ENCODE measurements around the gene PCSK4. TPM values are rescaled to one million over a fixed set of nuclear protein-coding genes. Genes with fewer than 3 reads are reported as not detected.

Gene PCSK4
- total RNA-seq, 1 experiment from 2014 or later: 6.4 TPM

DNA sequence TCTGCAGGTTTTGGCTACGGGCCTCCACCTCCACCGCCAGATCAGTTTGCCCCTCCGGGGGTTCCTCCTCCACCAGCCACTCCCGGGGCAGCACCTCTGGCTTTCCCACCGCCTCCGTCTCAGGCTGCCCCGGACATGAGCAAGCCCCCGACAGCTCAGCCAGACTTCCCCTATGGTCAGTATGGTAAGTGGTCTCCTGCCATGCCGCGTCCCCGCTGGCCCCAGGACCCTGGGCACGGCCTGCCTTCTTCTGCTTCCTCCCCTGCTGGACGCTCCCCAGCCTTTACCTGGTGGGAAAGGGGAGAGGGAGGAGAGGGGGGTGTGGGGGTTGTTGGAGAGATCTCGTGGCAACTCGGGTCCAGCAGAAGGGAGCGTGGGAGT, 57.7 kb downstream of the PCSK4 start:
- Mint-ChIP-seq H3K9me3 (ENCODE audit: unreplicated experiment) (no peaks in the 10 kb centered on the region), H3K4me1 (ENCODE audit: low read depth, unreplicated experiment) (no peaks in the 10 kb centered on the region), H3K36me3 (ENCODE audit: insufficient read depth, unreplicated experiment) (peaks cover 79% of the 10 kb centered on the region), H3K27me3 (ENCODE audit: insufficient read depth, unreplicated experiment) (no peaks in the 10 kb centered on the region), H3K27ac (ENCODE audit: unreplicated experiment) (peak overlapping the region; percentile 35), H3K4me3 (ENCODE audit: unreplicated experiment) (no peak overlapping the region)
- POLR2A ChIA-PET: no interaction called here
- H3K4me3 ChIP-seq (ENCODE audit: low read depth, low read length): no peak overlapping the region
- no peaks in the 10 kb centered on the region for H3K27me3 ChIP-seq (replicated peaks; ENCODE audit: control insufficient read depth, insufficient read depth, low read length)
- 0 out of 2 replicates have a peak, but pooled peaks cover under 1% of the 10 kb centered on the region for H3K4me1 ChIP-seq
- TF ChIP-seq, protein P1, sequence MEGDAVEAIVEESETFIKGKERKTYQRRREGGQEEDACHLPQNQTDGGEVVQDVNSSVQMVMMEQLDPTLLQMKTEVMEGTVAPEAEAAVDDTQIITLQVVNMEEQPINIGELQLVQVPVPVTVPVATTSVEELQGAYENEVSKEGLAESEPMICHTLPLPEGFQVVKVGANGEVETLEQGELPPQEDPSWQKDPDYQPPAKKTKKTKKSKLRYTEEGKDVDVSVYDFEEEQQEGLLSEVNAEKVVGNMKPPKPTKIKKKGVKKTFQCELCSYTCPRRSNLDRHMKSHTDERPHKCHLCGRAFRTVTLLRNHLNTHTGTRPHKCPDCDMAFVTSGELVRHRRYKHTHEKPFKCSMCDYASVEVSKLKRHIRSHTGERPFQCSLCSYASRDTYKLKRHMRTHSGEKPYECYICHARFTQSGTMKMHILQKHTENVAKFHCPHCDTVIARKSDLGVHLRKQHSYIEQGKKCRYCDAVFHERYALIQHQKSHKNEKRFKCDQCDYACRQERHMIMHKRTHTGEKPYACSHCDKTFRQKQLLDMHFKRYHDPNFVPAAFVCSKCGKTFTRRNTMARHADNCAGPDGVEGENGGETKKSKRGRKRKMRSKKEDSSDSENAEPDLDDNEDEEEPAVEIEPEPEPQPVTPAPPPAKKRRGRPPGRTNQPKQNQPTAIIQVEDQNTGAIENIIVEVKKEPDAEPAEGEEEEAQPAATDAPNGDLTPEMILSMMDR (IDR thresholded peaks at IDR 0.05; ENCODE audit: insufficient read depth in 1 of 2, low read depth in 1 of 2, low read length in 1 of 2, severe bottlenecking in 1 of 2, unreplicated experiment in 1 of 2): no peak
- CTCF ChIA-PET: interaction anchor here (0.6 kb wide), 1 partner anchor 120 kb away, joined by 4 read pairs; no protein-coding TSS in a partner anchor
- no peaks in the 10 kb centered on the region for H3K9me3 ChIP-seq
- no TSS peak for BruUV-seq (replicated peaks)
- H3K36me3 ChIP-seq (ENCODE audit: control insufficient read depth, insufficient read depth, low read length): no peaks in the 10 kb centered on the region; the same call in 1 of the 2 replicates
- intact Hi-C loops (cut with micrococcal nuclease; ENCODE audit: unreplicated experiment): no loop called here
- no peak for DNase-seq

DNA sequence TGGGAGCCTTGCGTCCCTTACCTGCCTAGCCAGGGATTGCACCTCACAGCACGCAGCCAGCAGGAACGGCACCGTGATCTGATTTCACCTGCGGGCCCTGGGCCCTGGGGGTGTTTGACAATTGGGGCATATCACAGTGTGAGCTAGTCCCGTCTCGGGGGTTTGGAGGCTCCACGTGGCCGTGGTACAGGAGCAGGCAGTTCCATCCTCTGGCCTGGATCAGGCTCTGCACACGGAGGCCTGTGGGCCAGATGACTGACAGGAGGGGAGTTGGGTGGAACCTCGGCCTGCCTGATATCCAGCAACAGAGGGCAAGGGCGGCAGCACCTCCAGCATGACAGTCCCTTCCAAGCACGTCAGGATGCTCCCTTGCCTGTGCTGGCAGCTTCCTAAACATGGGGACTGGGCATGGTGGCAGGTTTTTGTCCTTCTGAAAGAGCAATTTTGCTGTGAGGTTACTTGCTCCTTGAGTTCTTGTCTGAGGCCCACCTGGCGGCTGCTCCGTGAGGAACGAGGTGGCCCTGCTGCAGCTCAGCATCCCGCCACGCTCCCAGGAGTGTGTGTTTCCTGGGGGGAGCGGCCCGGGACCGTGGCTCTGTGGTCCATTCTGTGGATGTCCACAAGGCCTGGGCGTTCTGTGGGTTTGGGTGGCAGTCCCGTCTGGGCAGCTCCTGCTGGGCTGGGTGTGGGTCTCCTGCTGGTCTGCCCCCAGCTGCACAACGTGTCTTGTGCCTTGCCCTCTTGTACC, 58.2 kb downstream of the PCSK4 start:
- no peak overlapping the region for H3K4me3 ChIP-seq (ENCODE audit: low read depth, low read length)
- DNase-seq: no peak
- no peaks in the 10 kb centered on the region for H3K9me3 ChIP-seq
- TF ChIP-seq, protein P1 (IDR thresholded peaks at IDR 0.05; ENCODE audit: insufficient read depth in 1 of 2, low read depth in 1 of 2, low read length in 1 of 2, severe bottlenecking in 1 of 2, unreplicated experiment in 1 of 2): no peak
- H3K27me3 ChIP-seq (replicated peaks; ENCODE audit: control insufficient read depth, insufficient read depth, low read length): no peaks in the 10 kb centered on the region
- intact Hi-C loops (cut with micrococcal nuclease; ENCODE audit: unreplicated experiment): no loop called here
- ChIA-PET CTCF (no interaction called here), POLR2A (no interaction called here)
- no peaks in the 10 kb centered on the region for H3K4me1 Mint-ChIP-seq (ENCODE audit: low read depth, unreplicated experiment)
- H3K27me3 Mint-ChIP-seq (ENCODE audit: insufficient read depth, unreplicated experiment): no peaks in the 10 kb centered on the region
- no peak overlapping the region for H3K27ac Mint-ChIP-seq (ENCODE audit: unreplicated experiment)
- no peaks in the 10 kb centered on the region for H3K9me3 Mint-ChIP-seq (ENCODE audit: unreplicated experiment)
- no peaks in the 10 kb centered on the region for H3K4me1 ChIP-seq
- BruUV-seq (replicated peaks): no TSS peak
- H3K4me3 Mint-ChIP-seq (ENCODE audit: unreplicated experiment): no peak overlapping the region
- H3K36me3 ChIP-seq (ENCODE audit: control insufficient read depth, insufficient read depth, low read length): no peaks in the 10 kb centered on the region; the same call in 1 of the 2 replicates
- H3K36me3 Mint-ChIP-seq (ENCODE audit: insufficient read depth, unreplicated experiment): peaks cover 79% of the 10 kb centered on the region

Other genes with a start within 250 kb of the PCSK4 start
- 126 and 140 TPM in 2 replicates for gene ATP5F1D, start 248.6 kb downstream of the PCSK4 start, total RNA-seq (2022)
- 125 and 128 TPM in 2 replicates for gene MIDN, start 241.8 kb downstream of the PCSK4 start, total RNA-seq (2022)
- 289 and 331 TPM in 2 replicates for gene CIRBP, start 221.0 kb downstream of the PCSK4 start, total RNA-seq (2022)
- 51.0 and 56.3 TPM in 2 replicates for gene FAM174C, start 214.8 kb downstream of the PCSK4 start, total RNA-seq (2022)
- gene EFNA2, start 204.5 kb downstream of the PCSK4 start, total RNA-seq (2022): 18.6 and 20.6 TPM in 2 replicates
- 111 and 114 TPM in 2 replicates for gene NDUFS7, start 106.4 kb downstream of the PCSK4 start, total RNA-seq (2022)
- 67.3 and 75.7 TPM in 2 replicates for gene GAMT, start 88.8 kb downstream of the PCSK4 start, total RNA-seq (2022)
- gene DAZAP1, start 82.8 kb downstream of the PCSK4 start, total RNA-seq (2022): 165 and 180 TPM in 2 replicates
- gene RPS15, start 52.0 kb downstream of the PCSK4 start, total RNA-seq (2022): 1,192 and 1,341 TPM in 2 replicates
- gene APC2, start 40.2 kb downstream of the PCSK4 start, total RNA-seq (2022): 9.5 and 11.3 TPM in 2 replicates
- gene C19orf25, start 11.1 kb downstream of the PCSK4 start, total RNA-seq (2022): 41.9 and 45.4 TPM in 2 replicates
- 50.2 and 61.5 TPM in 2 replicates for gene REEP6, start 831 bp upstream of the PCSK4 start, total RNA-seq (2022)
- gene ADAMTSL5, start 22.7 kb upstream of the PCSK4 start, total RNA-seq (2022): 23.9 and 26.2 TPM in 2 replicates
- gene PLK5, start 33.7 kb upstream of the PCSK4 start, total RNA-seq (2022): 0.19 TPM in 1 of 2 replicates, not detected in the other
- 50.6 and 52.1 TPM in 2 replicates for gene MEX3D, start 78.0 kb upstream of the PCSK4 start, total RNA-seq (2022)
- 89.3 and 95.3 TPM in 2 replicates for gene MBD3, start 102.5 kb upstream of the PCSK4 start, total RNA-seq (2022)
- gene UQCR11, start 115.1 kb upstream of the PCSK4 start, total RNA-seq (2022): 222 and 238 TPM in 2 replicates
- 147 and 162 TPM in 2 replicates for gene TCF3, start 162.3 kb upstream of the PCSK4 start, total RNA-seq (2022)